ENCODE measurements around the gene DOCK4. TPM values are rescaled to one million over a fixed set of nuclear protein-coding genes. Genes with fewer than 3 reads are reported as not detected.

DOCK4 gene
- total RNA-seq, 1 donor from 2014 or later = 43.0 TPM

GRCh38 chr7:112079673-112080072 is 126.5 kb downstream of the DOCK4 start:
- Mint-ChIP-seq H3K36me3 (ENCODE audit: low read depth) (peaks cover 3% of the 10 kb centered on the region), H3K27me3 (ENCODE audit: low read depth) (no peaks in the 10 kb centered on the region), H3K27ac (ENCODE audit: unreplicated experiment) (peak overlapping the region; percentile 57), H3K4me1 (ENCODE audit: low read depth) (peaks cover 67% of the 10 kb centered on the region), H3K9me3 (ENCODE audit: low read depth) (peaks cover 6% of the 10 kb centered on the region), H3K4me3 (ENCODE audit: unreplicated experiment) (no peak overlapping the region)
- peak; percentile 68 for TF ChIP-seq CTCF (IDR thresholded peaks at IDR 0.05)
- DNase-seq (ENCODE audit: low spot score) = no peak

- Mint-ChIP-seq H3K9me3 (ENCODE audit: low read depth) (peaks cover 11% of the 10 kb centered on the region), H3K27ac (ENCODE audit: unreplicated experiment) (peak overlapping the region; percentile 57), H3K27me3 (ENCODE audit: low read depth) (no peaks in the 10 kb centered on the region), H3K4me1 (ENCODE audit: low read depth) (peaks cover 62% of the 10 kb centered on the region), H3K4me3 (ENCODE audit: unreplicated experiment) (no peak overlapping the region), H3K36me3 (ENCODE audit: low read depth) (peaks cover 7% of the 10 kb centered on the region)
- no peak for TF ChIP-seq CTCF (IDR thresholded peaks at IDR 0.05)
- no peak for DNase-seq (ENCODE audit: low spot score)
Observed at GRCh38 chr7:112079122-112079521, 127.1 kb downstream of the DOCK4 start.

- Mint-ChIP-seq H3K27me3 (ENCODE audit: low read depth) (no peaks in the 10 kb centered on the region), H3K4me1 (ENCODE audit: low read depth) (peaks cover 55% of the 10 kb centered on the region), H3K36me3 (ENCODE audit: low read depth) (peaks cover 9% of the 10 kb centered on the region), H3K27ac (ENCODE audit: unreplicated experiment) (no peak overlapping the region), H3K4me3 (ENCODE audit: unreplicated experiment) (no peak overlapping the region), H3K9me3 (ENCODE audit: low read depth) (peaks cover 20% of the 10 kb centered on the region)
- DNase-seq (ENCODE audit: low spot score) = no peak
- TF ChIP-seq CTCF (IDR thresholded peaks at IDR 0.05) = no peak
Observed at GRCh38 chr7:112076324-112076723, 129.9 kb downstream of the DOCK4 start.

- Mint-ChIP-seq H3K9me3 (ENCODE audit: low read depth) (peaks cover 20% of the 10 kb centered on the region), H3K4me3 (ENCODE audit: unreplicated experiment) (no peak overlapping the region), H3K4me1 (ENCODE audit: low read depth) (peaks cover 50% of the 10 kb centered on the region), H3K36me3 (ENCODE audit: low read depth) (peaks cover 9% of the 10 kb centered on the region), H3K27ac (ENCODE audit: unreplicated experiment) (no peak overlapping the region), H3K27me3 (ENCODE audit: low read depth) (no peaks in the 10 kb centered on the region)
- TF ChIP-seq CTCF (IDR thresholded peaks at IDR 0.05) = no peak
- no peak for DNase-seq (ENCODE audit: low spot score)
Observed at GRCh38 chr7:112074464-112074863, 131.7 kb downstream of the DOCK4 start.

GRCh38 chr7:112073530-112073929 is 132.7 kb downstream of the DOCK4 start:
- no peaks in the 10 kb centered on the region for H3K27me3 Mint-ChIP-seq (ENCODE audit: low read depth)
- peaks cover 20% of the 10 kb centered on the region for H3K9me3 Mint-ChIP-seq (ENCODE audit: low read depth)
- peak overlapping the region; percentile 57 for H3K27ac Mint-ChIP-seq (ENCODE audit: unreplicated experiment)
- no peak for DNase-seq (ENCODE audit: low spot score)
- H3K36me3 Mint-ChIP-seq (ENCODE audit: low read depth) = peaks cover 9% of the 10 kb centered on the region
- no peak for TF ChIP-seq CTCF (IDR thresholded peaks at IDR 0.05)
- peaks cover 55% of the 10 kb centered on the region for H3K4me1 Mint-ChIP-seq (ENCODE audit: low read depth)
- no peak overlapping the region for H3K4me3 Mint-ChIP-seq (ENCODE audit: unreplicated experiment)
